ENCODE measurements around the gene THRAP3. TPM values are rescaled to one million over a fixed set of nuclear protein-coding genes. Genes with fewer than 3 reads are reported as not detected.
A peak's percentile ranks its signal among the peaks of the same experiment; 100 is the strongest.
"Not testable (repeated sequence)": the region's sequence is repeated elsewhere in the genome, so short reads cannot be mapped to it uniquely, and the experiment has no call there.

THRAP3 gene
- total RNA-seq, 1 donor from 2014 or later = 67.9 TPM

- peak; percentile 85 for DNase-seq
- intact Hi-C loops (cut with micrococcal nuclease) = no loop called here
- ATAC-seq = peak; percentile 78
Measured at GRCh38 chr1:36203554-36204346, 20.5 kb upstream of the THRAP3 start.

GRCh38 chr1:36204347-36204909 is 19.8 kb upstream of the THRAP3 start:
- peak; percentile 69 for DNase-seq
- peak; percentile 27 for ATAC-seq
- intact Hi-C loops (cut with micrococcal nuclease) = no loop called here

- intact Hi-C loops (cut with micrococcal nuclease) = no loop called here
- DNase-seq = no peak
- no peak for ATAC-seq
Measured at GRCh38 chr1:36206323-36206858, 17.9 kb upstream of the THRAP3 start.

DNA sequence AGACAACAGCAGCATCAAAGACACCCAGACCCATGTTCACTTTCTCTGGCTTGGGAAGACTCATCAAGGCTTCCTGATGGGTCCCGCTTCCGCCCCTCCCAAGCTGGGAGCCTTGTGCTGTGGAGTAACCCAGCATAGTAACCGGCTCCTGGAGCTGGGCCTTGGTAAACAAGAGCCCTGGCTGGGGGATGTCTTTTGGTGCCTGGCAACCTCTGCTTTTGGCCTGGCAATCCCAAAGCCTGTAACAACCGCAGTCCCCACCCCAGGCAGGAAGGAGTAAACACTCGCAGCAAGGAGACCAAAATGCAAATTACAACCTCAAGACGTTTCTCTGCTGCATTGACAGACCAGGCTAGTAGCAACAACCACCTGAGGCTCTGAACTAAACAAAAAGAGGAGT is 16.9 kb upstream of the THRAP3 start:
- DNase-seq (peak; percentile 69), ATAC-seq (peak; percentile 4)
- intact Hi-C loops (cut with micrococcal nuclease) = no loop called here

DNA sequence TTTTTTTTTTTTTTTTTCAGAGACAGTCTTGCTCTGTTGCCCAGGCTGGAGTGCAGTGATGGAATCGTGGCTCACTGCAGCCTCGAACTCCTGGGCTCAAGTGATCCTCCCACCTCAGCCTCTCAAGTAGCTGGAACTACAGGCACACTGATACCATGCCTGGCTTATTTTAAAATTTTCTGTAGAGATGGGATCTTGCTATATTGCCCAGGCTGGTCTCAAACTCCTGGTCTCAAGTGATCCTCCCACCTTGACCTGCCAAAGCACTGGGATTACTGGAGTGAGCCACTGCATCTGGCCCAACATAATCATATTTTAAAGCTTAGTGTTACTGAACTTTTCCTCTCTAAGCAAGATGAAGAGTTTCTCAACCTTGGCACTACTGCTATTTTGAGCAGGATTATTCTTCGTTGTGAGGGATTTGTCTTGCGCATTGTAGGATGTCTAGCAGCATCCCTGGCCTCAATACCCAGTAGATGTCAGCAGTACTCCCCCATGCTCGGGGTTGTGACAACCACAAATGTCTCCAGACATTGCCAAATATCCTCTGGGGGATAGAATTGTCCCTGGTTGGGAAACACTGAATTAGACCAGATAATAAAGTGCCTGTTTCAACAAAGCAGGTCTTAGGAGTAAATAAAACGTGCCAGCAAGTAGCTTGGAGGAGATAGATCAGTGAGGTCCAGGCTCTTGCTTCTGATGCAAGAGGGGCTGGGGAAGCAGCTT is 15.1 kb upstream of the THRAP3 start:
- intact Hi-C loops (cut with micrococcal nuclease) = no loop called here
- no peak for ATAC-seq

GRCh38 chr1:36211307-36211706 is 12.9 kb upstream of the THRAP3 start:
- DNase-seq = no peak
- intact Hi-C loops (cut with micrococcal nuclease) = no loop called here
- ATAC-seq = no peak

More for the DNA sequence above, 15.1 kb upstream of the THRAP3 start:
- no peak for DNase-seq

GRCh38 chr1:36211841-36212240 is 12.4 kb upstream of the THRAP3 start:
- no peak for ATAC-seq
- intact Hi-C loops (cut with micrococcal nuclease) = no loop called here
- DNase-seq = no peak

DNA sequence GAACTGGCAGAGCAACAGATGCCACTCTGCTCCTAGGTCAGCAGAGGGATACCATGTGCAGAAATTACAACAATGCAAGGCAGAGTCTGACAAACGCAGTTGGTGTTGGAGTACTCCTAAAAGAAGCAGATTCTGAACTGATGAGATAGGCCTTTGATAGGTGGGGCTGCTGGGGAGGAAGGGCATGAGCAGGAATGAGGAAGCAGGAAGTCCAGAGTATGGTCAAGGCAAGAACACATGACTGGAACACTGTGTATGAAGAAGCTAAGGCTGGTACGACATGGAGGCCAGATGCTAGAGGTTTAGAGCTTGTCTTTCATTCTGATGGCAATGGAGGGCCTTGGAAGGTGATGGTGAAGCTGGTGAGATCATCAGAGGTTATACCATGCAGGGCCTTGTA is 11.5 kb upstream of the THRAP3 start:
- ATAC-seq (no peak), DNase-seq (no peak)
- intact Hi-C loops (cut with micrococcal nuclease) = no loop called here

DNA sequence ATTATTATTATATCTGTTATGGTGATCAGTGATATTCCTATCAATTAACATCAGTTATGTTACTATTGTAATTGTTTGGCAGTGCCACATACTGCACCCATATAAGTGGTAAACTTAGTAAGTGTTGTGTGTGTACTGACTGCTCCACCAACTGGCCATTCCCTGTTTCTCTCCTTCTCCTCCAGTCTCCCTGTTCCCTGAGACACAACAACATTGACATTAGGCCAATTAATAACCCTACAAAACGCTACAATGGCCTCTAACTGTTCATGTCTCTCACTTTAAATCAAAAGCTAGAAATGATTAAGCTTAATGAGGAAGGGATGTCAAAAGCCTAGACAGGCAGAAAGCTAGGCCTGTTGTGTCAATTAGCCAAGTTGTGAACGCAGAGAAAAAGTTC is 6.6 kb upstream of the THRAP3 start:
- DNase-seq (no peak), ATAC-seq (peak; percentile 79)
- intact Hi-C loops (cut with micrococcal nuclease) = no loop called here

DNA sequence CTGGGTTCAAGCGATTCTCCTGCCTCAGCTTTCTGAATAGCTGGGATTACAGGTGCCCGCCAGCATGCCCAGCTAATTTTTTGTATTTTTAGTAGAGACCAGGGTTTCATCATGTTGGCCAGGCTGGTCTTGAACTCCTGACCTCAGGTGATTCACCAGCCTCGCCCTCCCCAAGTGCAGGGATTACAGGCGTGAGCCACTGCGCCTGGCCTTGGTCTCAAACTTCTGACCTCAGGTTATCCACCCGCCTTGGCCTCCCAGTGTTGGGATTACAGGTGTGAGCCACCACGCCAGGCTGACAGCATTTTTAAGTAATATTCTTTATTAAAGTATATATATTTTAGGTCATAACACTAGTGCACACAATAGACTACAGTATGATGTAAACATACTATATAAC is 2.3 kb upstream of the THRAP3 start:
- DNase-seq; intact Hi-C loops (cut with micrococcal nuclease); ATAC-seq: not testable (repeated sequence)

- intact Hi-C loops (cut with micrococcal nuclease) = no loop called here
- no peak for ATAC-seq
- no peak for DNase-seq
Measured at GRCh38 chr1:36222481-36223380, 1.5 kb upstream of the THRAP3 start.

DNA sequence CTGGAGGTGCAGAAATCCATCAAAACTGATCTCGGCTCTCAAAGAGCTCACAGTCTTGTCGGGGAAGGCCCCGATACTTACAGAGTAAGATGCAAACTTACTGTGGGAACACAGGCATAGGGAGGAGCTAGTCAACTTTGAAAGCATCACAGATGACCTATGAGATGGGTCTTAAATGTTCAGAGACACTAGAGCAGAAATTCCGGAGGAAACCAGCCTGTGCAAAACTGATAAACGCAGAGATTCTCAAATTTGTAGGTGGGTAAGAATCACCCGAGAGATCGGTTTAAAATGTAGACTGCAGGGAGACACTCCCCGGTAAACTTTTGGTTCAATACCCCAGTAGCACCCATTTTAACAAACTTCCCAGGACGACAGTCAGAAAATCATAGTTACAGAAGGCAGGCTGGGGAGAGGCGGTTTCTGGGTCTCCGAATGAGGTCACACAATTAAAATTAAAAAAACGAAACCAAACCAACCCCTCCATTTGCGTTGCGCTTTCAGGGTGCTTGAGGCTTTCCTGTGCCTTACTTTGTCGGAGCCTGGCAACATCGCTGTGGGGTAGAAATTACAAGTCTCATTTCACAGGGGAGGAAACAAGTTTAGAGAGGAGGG is 755 bp upstream of the THRAP3 start:
- intact Hi-C loops (cut with micrococcal nuclease) = no loop called here
- no peak for DNase-seq
- ATAC-seq = peak; percentile 24

- intact Hi-C loops (cut with micrococcal nuclease) = no loop called here
- DNase-seq (no peak), ATAC-seq (peak; percentile 75)
Measured at GRCh38 chr1:36224537-36225282, 467 bp downstream of the THRAP3 start.

GRCh38 chr1:36225283-36225899 is 1.1 kb downstream of the THRAP3 start:
- DNase-seq (no peak), ATAC-seq (no peak)
- intact Hi-C loops (cut with micrococcal nuclease) = no loop called here

- ATAC-seq; intact Hi-C loops (cut with micrococcal nuclease): not testable (repeated sequence)
Measured at GRCh38 chr1:36230279-36230678, 6.0 kb downstream of the THRAP3 start.

GRCh38 chr1:36231191-36231590 is 6.9 kb downstream of the THRAP3 start:
- DNase-seq (no peak), ATAC-seq (peak; percentile 45)
- intact Hi-C loops (cut with micrococcal nuclease) = no loop called here

More at GRCh38 chr1:36230279-36230678, 6.0 kb downstream of the THRAP3 start:
- not testable (repeated sequence) for DNase-seq
